Measurements from ENCODE around the gene BEND7.
"Not testable (repeated sequence)": the region's sequence is repeated elsewhere in the genome, so short reads cannot be mapped to it uniquely, and the experiment has no call there.

Gene BEND7, protein sequence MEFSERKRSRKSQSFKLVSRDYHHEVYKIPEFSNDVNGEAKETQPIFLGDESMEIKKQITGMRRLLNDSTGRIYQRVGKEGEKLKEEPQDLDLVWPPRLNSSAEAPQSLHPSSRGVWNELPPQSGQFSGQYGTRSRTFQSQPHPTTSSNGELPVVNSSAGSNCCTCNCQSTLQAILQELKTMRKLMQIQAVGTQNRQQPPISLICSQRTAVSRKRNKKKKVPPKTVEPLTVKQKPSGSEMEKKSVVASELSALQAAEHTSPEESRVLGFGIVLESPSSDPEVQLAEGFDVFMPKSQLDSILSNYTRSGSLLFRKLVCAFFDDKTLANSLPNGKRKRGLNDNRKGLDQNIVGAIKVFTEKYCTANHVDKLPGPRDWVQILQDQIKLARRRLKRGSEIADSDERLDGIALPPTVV

DNA sequence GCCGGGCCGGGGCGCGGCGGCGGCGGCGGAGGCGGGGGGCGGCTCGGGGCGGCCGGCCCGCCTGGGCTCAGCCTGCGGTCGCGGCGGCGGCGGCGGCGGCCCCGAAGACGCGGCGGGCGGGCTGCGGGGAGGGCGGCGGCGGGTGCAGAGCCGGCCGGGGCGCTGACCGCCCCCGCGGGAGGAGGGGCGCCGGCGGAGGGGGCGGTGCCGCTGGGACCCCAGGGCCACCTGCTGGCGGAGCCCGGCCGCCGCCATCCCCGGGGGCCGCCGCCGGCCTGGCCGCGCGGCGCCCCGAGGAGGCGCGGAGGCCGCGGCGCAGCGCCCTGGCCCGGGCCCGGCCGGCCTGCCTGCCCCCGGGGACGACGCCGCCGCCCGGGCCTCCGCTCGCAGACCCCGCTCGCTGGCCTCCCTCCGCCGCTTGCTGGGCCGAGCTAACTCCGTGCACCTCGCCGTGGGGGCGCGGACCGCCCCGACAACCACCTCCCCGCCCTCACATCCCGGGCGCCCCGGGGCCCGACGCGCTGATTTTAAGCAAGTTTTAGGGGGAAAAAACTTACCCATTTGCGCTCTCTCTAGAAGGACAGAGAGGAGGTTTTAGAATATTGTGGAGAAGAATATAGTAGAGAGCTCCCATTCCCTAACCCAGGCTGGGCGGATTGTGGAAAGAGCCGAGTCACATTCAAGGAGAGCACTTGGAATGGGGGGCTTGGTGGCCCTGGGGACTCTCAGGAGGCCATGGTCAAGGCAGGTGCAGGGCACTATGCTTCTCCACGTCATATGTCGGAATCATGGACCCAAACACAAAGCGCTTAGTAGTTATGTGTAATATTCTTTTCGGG is at the start of gene BEND7:
BEND7 (minus strand) TSS at position 140 of the 839 bp plus-strand sequence. CDS start 481 bp downstream, outside the sequence.
- in situ Hi-C loops (cut with HindIII; ENCODE audit: low sequenced_read_pairs), result no loop called here

DNA sequence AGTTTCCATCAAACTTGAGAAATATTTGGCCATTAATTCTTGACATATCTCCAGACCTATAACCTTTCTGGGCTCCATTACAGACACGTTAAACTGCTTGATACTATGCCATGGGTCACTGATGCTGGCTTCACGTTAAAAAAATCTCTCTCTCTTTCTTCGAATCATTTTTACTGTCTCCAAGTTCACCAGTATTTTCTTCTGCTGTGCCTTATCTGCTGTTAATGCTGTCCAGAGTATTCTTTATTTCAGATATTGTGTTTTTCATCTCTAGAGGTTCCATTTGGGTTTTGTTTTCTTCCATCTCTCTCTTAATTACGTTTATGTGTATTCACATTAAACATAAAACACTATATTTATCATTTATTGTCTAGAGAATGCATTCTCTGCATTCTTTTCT is 45.1 kb upstream of the BEND7 start:
- in situ Hi-C loops (cut with HindIII; ENCODE audit: low sequenced_read_pairs), result no loop called here

DNA sequence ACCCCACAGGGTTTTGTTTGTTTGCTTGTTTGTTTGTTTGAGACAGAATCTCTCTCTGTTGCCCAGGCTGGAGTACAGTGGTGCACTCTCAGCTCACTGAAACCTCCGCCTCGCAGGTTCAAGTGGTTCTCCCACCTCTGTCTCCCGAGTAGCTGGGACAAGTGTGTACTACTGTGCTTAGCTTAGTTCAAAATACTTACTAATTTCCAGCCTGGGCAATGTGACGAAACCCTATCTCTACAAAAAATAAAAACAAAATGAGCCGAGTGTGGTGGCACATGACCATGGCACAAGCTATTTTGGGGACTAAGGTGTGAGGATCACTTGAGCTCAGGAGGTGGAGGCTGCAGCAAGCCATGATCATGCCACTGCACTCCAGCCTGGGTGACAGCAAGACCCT is 42.7 kb upstream of the BEND7 start:
- in situ Hi-C loops (cut with HindIII; ENCODE audit: low sequenced_read_pairs), result no loop called here

DNA sequence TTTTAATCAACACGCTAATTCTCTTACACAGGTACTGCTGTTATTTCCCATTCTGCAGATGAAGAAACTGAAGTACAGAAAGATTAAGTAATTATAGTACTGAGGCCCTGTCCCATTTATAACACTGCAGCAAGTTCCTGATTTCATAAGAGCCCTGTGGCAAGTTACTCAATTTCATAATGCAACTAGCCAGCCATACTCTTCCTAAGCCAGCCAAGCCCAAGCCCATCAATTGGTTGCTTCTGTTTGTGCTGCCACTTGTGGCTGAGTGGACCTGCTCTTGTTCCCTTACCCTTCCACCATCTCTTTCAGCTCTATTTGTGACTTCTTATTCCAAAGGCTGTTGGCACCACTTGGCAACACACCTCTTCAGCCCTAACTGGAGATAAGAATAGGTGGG is 38.2 kb upstream of the BEND7 start:
- in situ Hi-C loops (cut with HindIII; ENCODE audit: low sequenced_read_pairs), result loop anchor here (10.0 kb wide), 1 partner anchor 92 kb away; no protein-coding TSS in a partner anchor

DNA sequence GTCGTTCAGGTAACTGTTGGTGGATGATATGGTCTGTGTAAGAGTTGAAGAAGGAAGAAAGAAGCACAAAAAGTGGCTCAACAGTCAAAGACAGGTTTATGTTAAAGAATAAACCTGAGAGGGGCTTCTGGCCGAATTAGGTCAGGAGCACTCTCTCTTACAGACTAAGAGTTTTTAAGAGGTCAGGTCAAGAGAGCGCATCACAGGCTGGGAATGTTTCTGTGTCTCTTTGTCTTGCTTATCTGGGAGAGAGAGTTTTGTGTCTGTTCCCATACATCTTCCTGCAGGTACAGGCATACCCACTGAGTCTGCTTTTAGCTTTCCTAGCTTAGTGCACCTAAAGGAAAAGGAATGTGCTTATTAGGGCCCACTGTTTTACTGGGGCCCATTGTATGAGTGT is 35.8 kb upstream of the BEND7 start:
- in situ Hi-C loops (cut with HindIII; ENCODE audit: low sequenced_read_pairs), result loop anchor here (10.0 kb wide), 1 partner anchor 90 kb away; no protein-coding TSS in a partner anchor

DNA sequence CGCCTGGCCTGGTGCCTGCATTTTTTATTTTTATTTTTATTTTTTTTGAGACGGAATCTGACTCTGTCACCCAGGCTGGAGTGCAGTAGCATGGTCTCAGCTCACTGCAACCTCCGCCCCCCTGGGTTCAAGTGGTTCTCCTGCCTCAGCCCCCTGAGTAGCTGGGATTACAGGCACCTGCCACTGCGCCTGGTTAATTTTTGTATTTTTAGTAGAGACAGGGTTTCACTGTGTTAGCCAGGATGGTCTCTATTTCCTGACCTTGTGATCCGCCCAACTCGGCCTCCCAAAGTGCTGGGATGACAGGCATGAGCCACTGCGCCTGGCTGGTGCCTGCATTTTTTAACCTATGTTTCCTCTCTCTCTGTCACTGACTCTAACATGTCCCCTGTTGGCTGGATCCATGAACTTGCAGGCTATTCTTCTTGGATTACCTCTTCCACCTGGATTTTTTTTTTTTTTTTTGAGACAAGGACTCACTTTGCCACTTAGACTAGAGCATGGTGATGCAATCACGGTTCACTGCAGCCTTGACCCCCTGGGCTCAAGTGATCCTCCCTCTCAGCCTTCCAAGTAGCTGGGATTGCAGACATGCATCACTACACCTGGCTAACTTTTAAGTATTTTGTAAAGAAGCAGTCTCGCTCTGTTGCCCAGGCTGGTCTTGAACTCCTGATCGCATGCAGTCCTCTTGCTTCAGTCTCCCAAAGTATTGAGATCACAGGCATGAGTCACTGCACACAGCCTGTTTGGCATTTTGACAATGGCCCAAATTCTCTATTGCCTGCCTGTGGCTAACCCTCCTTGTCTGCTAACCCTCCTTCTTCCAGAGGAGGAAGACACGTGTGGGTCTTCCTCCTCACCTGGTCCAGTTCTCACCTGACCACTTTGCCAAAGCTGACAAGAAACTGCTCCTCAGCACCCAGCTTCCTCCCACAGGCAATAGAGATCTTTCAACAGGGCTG is 34.9 kb upstream of the BEND7 start:
- in situ Hi-C loops (cut with HindIII; ENCODE audit: low sequenced_read_pairs), result loop anchor here (10.0 kb wide), 1 partner anchor 89 kb away; no protein-coding TSS in a partner anchor

DNA sequence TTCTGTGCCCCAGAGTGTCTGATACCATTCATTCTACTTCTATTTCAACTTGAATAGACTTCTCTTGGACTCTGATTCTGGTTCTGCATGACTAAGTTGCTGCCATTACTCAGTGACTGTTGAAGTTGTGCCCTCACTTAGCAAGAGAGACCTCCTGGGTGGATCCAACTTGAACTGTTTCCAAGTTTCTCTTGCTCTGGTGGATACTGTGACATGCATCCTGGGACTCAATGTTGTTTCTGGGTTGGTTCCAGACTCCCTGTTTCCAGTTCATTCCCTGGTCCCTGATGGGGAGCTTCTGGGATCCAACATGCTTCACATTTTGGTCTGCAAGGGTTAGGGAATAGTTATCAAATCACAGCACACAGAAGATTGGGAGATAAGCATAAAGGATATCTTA is 31.8 kb upstream of the BEND7 start:
- in situ Hi-C loops (cut with HindIII; ENCODE audit: low sequenced_read_pairs), result loop anchor here (10.0 kb wide), 1 partner anchor 86 kb away; no protein-coding TSS in a partner anchor

DNA sequence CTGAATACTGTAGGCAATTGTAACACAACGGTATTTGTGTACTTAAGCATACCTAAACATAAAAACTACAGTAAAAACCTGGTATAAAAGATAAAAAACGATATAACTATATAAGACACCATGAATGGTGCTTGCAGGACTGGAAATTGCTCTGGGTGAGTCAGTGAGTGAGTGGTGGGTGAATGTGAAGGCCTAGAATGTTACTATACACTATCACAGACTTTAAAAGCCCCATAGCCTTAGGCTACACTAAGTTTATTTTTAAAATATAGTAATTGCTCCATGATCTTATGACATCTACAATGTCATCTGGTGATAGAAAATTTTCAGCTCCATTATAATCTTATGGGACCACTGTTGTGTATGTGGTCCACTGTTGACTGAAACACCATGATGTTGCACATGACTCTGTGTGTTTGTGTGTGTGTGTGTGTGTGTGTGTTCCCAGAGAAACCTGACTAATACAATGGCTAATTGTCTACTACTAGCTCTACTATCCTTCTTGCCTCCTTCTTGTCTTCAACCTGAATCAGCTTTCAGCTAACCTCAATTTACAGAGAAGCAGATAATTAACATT is 30.4 kb upstream of the BEND7 start:
- in situ Hi-C loops (cut with HindIII; ENCODE audit: low sequenced_read_pairs), result no loop called here

DNA sequence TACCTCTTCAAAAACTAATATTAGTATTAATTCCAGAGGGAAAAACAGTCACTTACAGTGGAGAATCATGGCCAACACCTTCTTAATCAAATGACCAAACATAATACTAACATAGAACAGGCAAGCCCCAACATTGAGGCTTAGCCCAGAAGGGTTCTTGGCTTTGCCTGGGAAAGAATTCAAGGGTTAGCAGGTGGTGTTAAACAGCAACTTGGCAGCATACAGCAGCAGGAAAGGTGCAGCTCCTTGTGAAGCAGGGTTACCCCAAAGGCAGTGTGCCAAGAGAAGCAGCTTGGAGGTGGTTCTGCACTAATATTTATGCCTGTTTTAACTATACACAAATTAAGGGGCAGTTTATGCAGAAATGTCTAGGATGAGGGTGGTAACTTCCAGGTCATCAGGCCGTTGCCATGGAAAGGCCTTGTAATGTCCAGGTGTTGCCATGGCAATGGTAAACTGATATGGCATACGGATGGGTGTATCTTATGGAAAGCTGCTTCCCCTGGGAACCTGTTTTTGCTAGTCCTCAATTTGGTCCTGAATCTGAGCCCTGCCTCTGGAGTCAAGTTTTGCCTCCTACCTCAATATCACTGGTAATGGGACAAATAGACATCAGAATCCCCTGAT is 27.2 kb upstream of the BEND7 start:
- in situ Hi-C loops (cut with HindIII; ENCODE audit: low sequenced_read_pairs), result no loop called here

DNA sequence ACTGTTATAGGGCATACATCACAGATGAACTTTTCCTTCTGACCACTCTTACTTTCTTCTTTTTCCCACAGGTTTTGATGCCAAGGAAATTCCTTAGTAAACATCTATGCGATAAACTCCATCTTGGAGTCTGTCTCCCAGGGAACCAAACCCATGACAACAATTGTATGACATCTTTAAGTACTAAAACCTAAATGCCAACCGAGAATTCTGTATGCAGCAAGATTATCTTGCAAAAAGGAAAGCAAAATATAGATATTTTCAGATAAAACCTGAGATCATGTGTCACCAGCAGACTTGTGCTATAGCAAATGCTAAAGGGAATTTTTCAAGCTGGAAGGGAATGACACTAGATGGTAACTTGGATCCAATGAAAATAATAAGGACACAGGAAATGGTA is 22.0 kb upstream of the BEND7 start:
- in situ Hi-C loops (cut with HindIII; ENCODE audit: low sequenced_read_pairs), result no loop called here

DNA sequence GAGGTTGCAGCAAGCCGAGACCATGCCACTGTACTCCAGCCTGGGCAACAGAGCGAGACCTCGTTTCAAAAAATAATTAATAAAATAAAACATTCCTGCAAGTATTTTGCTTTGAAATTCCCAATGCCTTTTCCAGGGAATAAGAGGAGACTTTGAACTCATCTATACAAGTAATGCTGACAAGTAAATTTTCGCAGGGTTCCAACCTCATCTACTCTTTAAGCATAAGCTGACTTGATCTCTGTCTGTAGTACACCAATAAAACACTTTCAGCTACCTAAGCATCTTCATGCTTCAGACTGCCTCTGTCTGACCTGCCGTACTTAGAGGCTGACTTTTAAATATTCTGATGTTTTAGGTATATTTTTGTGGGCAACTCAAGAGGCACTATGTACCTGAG is 13.7 kb upstream of the BEND7 start:
- in situ Hi-C loops (cut with HindIII; ENCODE audit: low sequenced_read_pairs), result no loop called here

DNA sequence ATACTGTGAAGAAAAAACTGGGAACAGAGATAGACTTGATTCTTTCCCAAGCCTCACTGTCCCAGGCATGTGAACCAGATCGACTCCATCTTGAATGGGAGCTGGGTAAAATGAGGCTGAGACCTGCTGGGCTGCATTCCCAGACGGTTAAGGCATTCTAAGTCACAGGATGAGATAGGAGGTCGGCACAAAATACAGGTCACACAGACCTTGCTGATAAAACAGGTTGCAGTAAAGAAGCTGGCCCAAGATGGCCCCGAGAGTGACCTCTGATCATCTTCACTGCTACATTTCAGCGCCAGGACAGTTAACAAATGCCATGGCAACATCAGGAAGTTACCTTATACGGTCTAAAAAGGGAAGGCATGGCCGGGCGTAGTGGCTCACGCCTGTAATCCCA is 9.2 kb upstream of the BEND7 start:
- in situ Hi-C loops (cut with HindIII; ENCODE audit: low sequenced_read_pairs), result not testable (repeated sequence)

DNA sequence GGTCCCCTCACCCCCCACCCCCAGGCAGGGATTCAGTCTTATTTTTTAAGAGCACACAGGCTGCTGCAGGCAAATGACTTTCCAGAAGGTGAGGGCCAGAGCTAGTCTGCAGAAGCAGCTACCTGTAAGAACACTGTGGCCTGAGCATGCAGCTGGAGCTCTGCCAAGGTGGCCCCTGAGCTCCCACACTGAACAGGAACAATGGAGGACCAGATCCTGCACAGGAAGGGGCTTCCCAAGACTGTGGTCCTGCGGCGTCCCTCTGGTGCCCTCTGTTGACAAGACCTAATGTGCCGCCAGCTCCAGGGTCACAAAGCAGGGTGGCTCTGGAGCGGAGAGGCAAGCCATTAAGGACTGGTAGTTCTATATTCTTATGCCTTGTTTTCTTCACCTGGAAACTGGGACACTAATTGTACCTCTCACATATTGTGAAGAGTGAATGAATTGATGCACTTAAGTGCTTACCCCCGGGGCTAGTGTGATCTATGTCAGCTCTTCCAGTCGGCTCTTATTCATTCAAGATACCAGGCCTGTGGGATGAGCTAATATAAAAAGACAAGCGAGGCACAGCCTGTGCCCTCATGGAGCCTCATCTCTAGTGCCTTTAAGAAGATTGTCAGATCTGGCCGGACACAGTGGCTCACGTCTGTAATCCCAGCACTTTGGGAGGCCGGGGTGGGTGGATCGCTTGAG is 8.0 kb upstream of the BEND7 start:
- in situ Hi-C loops (cut with HindIII; ENCODE audit: low sequenced_read_pairs), result no loop called here

DNA sequence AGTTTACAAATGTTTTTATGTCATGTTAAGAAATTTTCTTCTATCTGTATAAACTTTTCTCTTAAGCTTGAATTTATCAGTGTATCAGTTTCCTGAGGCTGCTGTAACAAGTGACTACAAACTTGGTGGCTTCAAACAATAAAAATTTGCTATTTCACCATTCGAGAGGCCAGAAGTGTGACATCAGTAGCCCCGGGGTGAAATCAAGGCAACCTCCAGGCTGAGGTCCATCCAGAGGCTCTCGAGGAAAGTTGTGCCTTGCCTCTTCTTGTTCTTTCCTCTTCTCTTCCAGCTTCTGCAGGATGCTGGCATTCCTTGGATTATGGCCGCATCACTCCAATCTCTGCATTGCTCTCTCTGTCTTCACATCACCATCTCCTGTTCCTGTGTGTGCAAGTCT is 6.5 kb upstream of the BEND7 start:
- in situ Hi-C loops (cut with HindIII; ENCODE audit: low sequenced_read_pairs), result no loop called here

DNA sequence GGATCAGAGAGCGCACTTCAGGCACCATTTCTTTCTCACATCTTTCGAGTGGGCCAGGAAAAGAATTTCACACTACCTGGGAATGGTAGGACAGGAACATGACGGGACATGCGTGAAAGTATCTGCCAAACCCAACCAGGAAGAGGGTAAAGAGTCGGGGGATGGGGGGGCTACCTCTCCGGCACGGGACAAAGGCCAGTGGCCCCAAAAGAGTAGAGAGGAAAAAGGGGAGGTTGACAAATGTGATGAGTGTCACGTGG is 830 bp upstream of the BEND7 start:
- in situ Hi-C loops (cut with HindIII; ENCODE audit: low sequenced_read_pairs), result no loop called here

DNA sequence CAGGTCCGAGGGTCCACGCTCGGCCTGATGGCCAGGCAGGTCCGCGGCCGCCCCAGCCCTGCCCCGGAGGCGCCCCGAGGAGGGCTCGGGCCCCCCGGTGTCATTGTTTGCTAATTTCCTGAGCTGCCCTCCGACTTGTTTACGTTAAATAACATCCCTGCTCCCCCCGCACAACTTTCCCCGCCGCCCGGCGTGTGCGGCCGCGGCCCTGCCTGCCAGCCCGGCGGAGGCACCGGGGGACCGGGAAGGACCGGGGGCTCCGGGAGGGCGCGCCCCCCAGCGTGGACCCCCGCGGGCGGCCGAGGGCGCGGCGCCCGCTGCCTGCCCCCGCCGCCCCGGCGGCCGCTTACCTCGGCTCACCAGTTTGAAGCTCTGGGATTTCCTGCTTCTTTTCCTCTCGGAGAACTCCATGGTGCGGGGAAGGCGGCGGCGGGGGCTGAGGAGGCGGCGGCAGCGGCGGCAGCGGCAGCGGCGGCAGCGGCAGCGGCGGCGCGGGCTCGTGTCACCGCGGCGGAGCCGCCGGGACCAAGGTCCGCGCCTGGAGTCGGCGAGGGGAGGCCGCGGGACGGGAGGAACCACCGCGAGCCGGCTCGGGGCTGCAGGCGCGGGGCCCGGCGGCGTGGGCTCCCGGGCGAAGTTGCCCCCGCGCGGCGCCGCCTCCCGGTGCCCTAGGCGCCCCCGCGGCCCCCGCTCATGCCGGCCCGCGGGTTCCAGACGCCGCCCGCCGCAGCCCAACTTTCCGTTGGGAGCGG is 515 bp downstream of the BEND7 start:
- in situ Hi-C loops (cut with HindIII; ENCODE audit: low sequenced_read_pairs), result no loop called here

DNA sequence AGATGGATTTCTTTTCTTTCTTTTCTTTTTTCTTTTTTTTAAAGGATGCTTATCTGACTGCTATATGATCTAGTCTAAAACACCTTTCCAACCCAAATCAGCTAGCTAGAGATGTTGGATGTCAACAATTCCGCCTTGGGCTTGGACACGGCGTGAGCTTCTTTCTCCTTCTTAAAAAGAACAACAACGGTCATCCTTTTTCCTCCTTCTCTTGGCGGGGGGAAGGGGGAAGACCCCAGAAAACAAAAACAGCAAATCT is 1.0 kb downstream of the BEND7 start:
- in situ Hi-C loops (cut with HindIII; ENCODE audit: low sequenced_read_pairs), result no loop called here

DNA sequence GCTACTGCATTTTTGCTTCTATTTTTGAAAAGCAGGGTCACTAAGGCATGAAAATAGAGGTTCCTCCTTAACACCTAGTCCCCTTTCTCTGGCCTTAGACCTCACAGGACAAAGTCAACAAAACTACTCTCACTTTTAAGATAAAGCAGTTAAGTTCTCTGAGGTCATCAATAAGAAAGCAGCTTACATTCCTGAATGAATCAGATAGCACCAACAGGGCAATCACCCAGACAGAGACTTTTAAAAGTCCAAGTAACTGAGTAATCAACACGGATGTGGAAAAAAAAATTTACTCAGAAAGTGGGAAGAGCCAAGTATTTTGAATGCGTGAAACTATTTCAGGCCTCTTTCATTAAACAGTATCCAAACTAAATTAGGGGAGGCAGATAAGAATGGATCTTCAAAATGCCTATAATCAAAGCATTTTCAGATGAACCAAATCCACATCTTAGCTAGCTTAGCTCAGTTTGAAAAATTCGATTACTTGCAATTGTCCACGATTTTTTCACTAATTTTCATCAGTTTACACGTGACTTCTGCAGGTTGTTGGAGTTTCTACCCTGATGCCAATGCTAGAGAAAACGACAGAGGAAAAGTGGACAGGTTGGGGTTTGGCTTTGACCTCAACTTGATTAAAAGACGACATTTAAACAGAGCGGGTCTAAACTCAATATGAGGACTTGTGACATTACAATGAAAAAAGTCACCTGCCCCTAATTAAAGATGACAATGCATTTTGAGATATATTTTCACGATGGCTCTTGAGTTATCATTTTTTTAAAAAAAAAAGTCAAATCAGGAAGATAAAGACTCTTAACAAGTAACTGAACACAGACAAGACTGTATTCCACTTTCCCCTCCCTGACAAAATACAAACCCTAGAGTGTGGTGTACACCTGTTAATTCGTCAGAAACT is 1.6 kb downstream of the BEND7 start:
- in situ Hi-C loops (cut with HindIII; ENCODE audit: low sequenced_read_pairs), result no loop called here
